WTC11 (cell line): Measurements from ENCODE around the gene GALNT2. TPM values are rescaled to one million over a fixed set of nuclear protein-coding genes. Genes with fewer than 3 reads are reported as not detected.

Experiments used
- ATAC-seq: fragments of 200-7000 bp; cut with Tn5 transposase; 2 replicates; pipeline ENCODE4 v1.10.0; 2021; ENCODE audit warnings: mild to moderate bottlenecking, moderate library complexity
- CTCF ChIA-PET: fragments of 300-600 bp; sonication (Branson Sonifier 250); formaldehyde crosslinking; loops from one replicate; lab custom pipeline; 2021; ENCODE audit warnings: antibody characterized with exemption; lab: Charles Lee
- POLR2A ChIA-PET: fragments of 350-600 bp; sonication (Branson Sonifier 250); formaldehyde crosslinking; loops from one replicate; lab custom pipeline; 2021; ENCODE audit warnings: antibody characterized with exemption; lab: Charles Lee
- DNase-seq: peaks from one replicate; pipeline ENCODE4 v3.0.0; 2021; ENCODE audit warnings: low spot score
- H3K27ac Mint-ChIP-seq: 2 replicates; pipeline ENCODE4 v1.8.0; 2021; ENCODE audit warnings: mixed read lengths
- H3K27me3 Mint-ChIP-seq: 2 replicates; pipeline ENCODE4 v1.8.0; 2021; ENCODE audit warnings: low read depth, mild to moderate bottlenecking, moderate library complexity, mixed read lengths
- H3K36me3 Mint-ChIP-seq: 2 replicates; pipeline ENCODE4 v1.8.0; 2021; ENCODE audit warnings: mixed read lengths
- H3K4me1 Mint-ChIP-seq: 2 replicates; pipeline ENCODE4 v1.8.0; 2022; ENCODE audit warnings: mixed read lengths
- H3K4me3 Mint-ChIP-seq: 2 replicates; pipeline ENCODE4 v1.8.0; 2021; ENCODE audit warnings: mild to moderate bottlenecking, moderate library complexity, mixed read lengths
- H3K9me3 Mint-ChIP-seq: 2 replicates; pipeline ENCODE4 v1.8.0; 2021; ENCODE audit warnings: mixed read lengths
- ATF6 ChIP-seq: sonication (generic); formaldehyde crosslinking; IDR thresholded peaks from 2 replicates; pipeline ENCODE4 v1.8.1; 2023; ENCODE audit warnings: mild to moderate bottlenecking, missing genetic modification reagents
- CREM ChIP-seq: sonication (generic); formaldehyde crosslinking; IDR thresholded peaks from 2 replicates; pipeline ENCODE4 v1.8.1; 2022; ENCODE audit warnings: mild to moderate bottlenecking, missing genetic modification reagents, moderate library complexity
- CTCF ChIP-seq: fragments of 200-600 bp; IDR thresholded peaks from 2 replicates; pipeline ENCODE4 v1.8.0; 2022; ENCODE audit warnings: antibody characterized with exemption
- ELF4 ChIP-seq: sonication (generic); formaldehyde crosslinking; IDR thresholded peaks from 2 replicates; pipeline ENCODE4 v1.8.1; 2022; ENCODE audit warnings: low read depth, mild to moderate bottlenecking, moderate library complexity, missing genetic modification reagents
- FOXJ3 ChIP-seq: sonication (generic); formaldehyde crosslinking; IDR thresholded peaks from 2 replicates; pipeline ENCODE4 v1.9.0; 2021; ENCODE audit warnings: missing genetic modification reagents, mild to moderate bottlenecking, borderline replicate concordance
- GABPB1 ChIP-seq: sonication (generic); formaldehyde crosslinking; IDR thresholded peaks from 2 replicates; pipeline ENCODE4 v1.8.1; 2023; ENCODE audit warnings: mild to moderate bottlenecking, missing genetic modification reagents
- GTF2I ChIP-seq: fragments of 250-450 bp; sonication (Bioruptor Pico); conservative IDR thresholded peaks from 2 replicates; pipeline ENCODE4 v1.4.0; 2021; ENCODE audit warnings: mild to moderate bottlenecking
- HMGA2 ChIP-seq: fragments of 250-450 bp; sonication (Bioruptor Pico); IDR thresholded peaks from 2 replicates; pipeline ENCODE4 v1.4.0; 2021; ENCODE audit warnings: mild to moderate bottlenecking, moderate library complexity
- IRF2 ChIP-seq: sonication (generic); formaldehyde crosslinking; IDR thresholded peaks from 2 replicates; pipeline ENCODE4 v1.8.0; 2022; ENCODE audit warnings: low read depth, missing genetic modification reagents, borderline replicate concordance
- JAZF1 ChIP-seq: fragments of 250-450 bp; sonication (Bioruptor Pico); IDR thresholded peaks from 2 replicates; pipeline ENCODE4 v1.9.0; 2021; ENCODE audit warnings: moderate library complexity, mild to moderate bottlenecking, inconsistent platforms
- KAT7 ChIP-seq: sonication (generic); formaldehyde crosslinking; IDR thresholded peaks from 2 replicates; pipeline ENCODE4 v1.8.1; 2023; ENCODE audit warnings: missing genetic modification reagents, mild to moderate bottlenecking, borderline replicate concordance
- MYBL2 ChIP-seq: sonication (generic); formaldehyde crosslinking; IDR thresholded peaks from 2 replicates; pipeline ENCODE4 v1.8.1; 2023; ENCODE audit warnings: mild to moderate bottlenecking, moderate library complexity, missing genetic modification reagents
- NR1H2 ChIP-seq: sonication (generic); formaldehyde crosslinking; IDR thresholded peaks from 2 replicates; pipeline ENCODE4 v1.9.0; 2021; ENCODE audit warnings: mild to moderate bottlenecking, moderate library complexity, missing genetic modification reagents
- OVOL2 ChIP-seq: fragments of 250-450 bp; sonication (Bioruptor Pico); IDR thresholded peaks from 2 replicates; pipeline ENCODE4 v1.9.0; 2021; ENCODE audit warnings: mild to moderate bottlenecking, borderline replicate concordance
- PRRX2 ChIP-seq: fragments of 250-450 bp; sonication (Bioruptor Pico); IDR thresholded peaks from 2 replicates; pipeline ENCODE4 v1.8.0; 2021; ENCODE audit warnings: mild to moderate bottlenecking
- SMAD4 ChIP-seq: sonication (generic); formaldehyde crosslinking; IDR thresholded peaks from 2 replicates; pipeline ENCODE4 v1.8.0; 2022; ENCODE audit warnings: mild to moderate bottlenecking, missing genetic modification reagents
- TCF7 ChIP-seq: sonication (generic); formaldehyde crosslinking; IDR thresholded peaks from 2 replicates; pipeline ENCODE4 v1.8.0; 2022; ENCODE audit warnings: mild to moderate bottlenecking, low read depth, missing genetic modification reagents, moderate library complexity
- TEAD4 ChIP-seq: sonication (generic); formaldehyde crosslinking; IDR thresholded peaks from 2 replicates; pipeline ENCODE4 v1.8.0; 2022; ENCODE audit warnings: mild to moderate bottlenecking, missing genetic modification reagents
- USF1 ChIP-seq: sonication (generic); formaldehyde crosslinking; IDR thresholded peaks from 2 replicates; pipeline ENCODE4 v1.8.0; 2022; ENCODE audit warnings: mild to moderate bottlenecking, missing genetic modification reagents
- ZNF263 ChIP-seq: sonication (generic); formaldehyde crosslinking; IDR thresholded peaks from 2 replicates; pipeline ENCODE4 v1.8.1; 2022; ENCODE audit warnings: low read depth, mild to moderate bottlenecking, moderate library complexity, missing genetic modification reagents
- ZNF317 ChIP-seq: sonication (generic); formaldehyde crosslinking; IDR thresholded peaks from 2 replicates; pipeline ENCODE4 v1.8.1; 2023; ENCODE audit warnings: low read depth, mild to moderate bottlenecking, moderate library complexity, missing genetic modification reagents, borderline replicate concordance
- ZNF416 ChIP-seq: fragments of 250-450 bp; sonication (Bioruptor Pico); IDR thresholded peaks from 2 replicates; pipeline ENCODE4 v1.9.0; 2021; ENCODE audit warnings: mild to moderate bottlenecking, inconsistent platforms
- total RNA-seq: library from RNA; stranded (reverse); gene quantifications from 3 replicates; pipeline ENCODE4 v1.2.3, GENCODE V29; 2021
- TF ChIP-seq, protein P1 (sequence below): sonication (generic); formaldehyde crosslinking; IDR thresholded peaks from 2 replicates; pipeline ENCODE4 v1.8.0; 2023; ENCODE audit warnings: missing genetic modification reagents, mild to moderate bottlenecking, borderline replicate concordance
- TF ChIP-seq, protein P2 (sequence below): fragments of 250-450 bp; sonication (Bioruptor Pico); IDR thresholded peaks from 2 replicates; pipeline ENCODE4 v1.8.0; 2021; ENCODE audit warnings: mild to moderate bottlenecking
- TF ChIP-seq, protein P3 (sequence below): sonication (generic); formaldehyde crosslinking; IDR thresholded peaks from 2 replicates; pipeline ENCODE4 v1.8.1; 2023; ENCODE audit warnings: mild to moderate bottlenecking, missing genetic modification reagents, moderate library complexity
- TF ChIP-seq, protein P4 (sequence below): fragments of 250-450 bp; sonication (Bioruptor Pico); IDR thresholded peaks from 2 replicates; pipeline ENCODE4 v1.9.0; 2021; ENCODE audit warnings: moderate library complexity, mild to moderate bottlenecking, inconsistent platforms, borderline replicate concordance

Gene GALNT2
- total RNA-seq, 1 experiment from 2014 or later, result 74.8 TPM

- no peak for TF ChIP-seq ATF6 (CRISPR knock-in tag)
- TF ChIP-seq ELF4 (CRISPR knock-in tag), result no peak
- no peak for TF ChIP-seq HMGA2 (CRISPR knock-in tag)
- TF ChIP-seq OVOL2 (CRISPR knock-in tag), result no peak
- TF ChIP-seq MYBL2 (CRISPR knock-in tag), result no peak
- TF ChIP-seq, protein P1, sequence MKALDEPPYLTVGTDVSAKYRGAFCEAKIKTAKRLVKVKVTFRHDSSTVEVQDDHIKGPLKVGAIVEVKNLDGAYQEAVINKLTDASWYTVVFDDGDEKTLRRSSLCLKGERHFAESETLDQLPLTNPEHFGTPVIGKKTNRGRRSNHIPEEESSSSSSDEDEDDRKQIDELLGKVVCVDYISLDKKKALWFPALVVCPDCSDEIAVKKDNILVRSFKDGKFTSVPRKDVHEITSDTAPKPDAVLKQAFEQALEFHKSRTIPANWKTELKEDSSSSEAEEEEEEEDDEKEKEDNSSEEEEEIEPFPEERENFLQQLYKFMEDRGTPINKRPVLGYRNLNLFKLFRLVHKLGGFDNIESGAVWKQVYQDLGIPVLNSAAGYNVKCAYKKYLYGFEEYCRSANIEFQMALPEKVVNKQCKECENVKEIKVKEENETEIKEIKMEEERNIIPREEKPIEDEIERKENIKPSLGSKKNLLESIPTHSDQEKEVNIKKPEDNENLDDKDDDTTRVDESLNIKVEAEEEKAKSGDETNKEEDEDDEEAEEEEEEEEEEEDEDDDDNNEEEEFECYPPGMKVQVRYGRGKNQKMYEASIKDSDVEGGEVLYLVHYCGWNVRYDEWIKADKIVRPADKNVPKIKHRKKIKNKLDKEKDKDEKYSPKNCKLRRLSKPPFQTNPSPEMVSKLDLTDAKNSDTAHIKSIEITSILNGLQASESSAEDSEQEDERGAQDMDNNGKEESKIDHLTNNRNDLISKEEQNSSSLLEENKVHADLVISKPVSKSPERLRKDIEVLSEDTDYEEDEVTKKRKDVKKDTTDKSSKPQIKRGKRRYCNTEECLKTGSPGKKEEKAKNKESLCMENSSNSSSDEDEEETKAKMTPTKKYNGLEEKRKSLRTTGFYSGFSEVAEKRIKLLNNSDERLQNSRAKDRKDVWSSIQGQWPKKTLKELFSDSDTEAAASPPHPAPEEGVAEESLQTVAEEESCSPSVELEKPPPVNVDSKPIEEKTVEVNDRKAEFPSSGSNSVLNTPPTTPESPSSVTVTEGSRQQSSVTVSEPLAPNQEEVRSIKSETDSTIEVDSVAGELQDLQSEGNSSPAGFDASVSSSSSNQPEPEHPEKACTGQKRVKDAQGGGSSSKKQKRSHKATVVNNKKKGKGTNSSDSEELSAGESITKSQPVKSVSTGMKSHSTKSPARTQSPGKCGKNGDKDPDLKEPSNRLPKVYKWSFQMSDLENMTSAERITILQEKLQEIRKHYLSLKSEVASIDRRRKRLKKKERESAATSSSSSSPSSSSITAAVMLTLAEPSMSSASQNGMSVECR (CRISPR knock-in tag), result no peak
- TF ChIP-seq IRF2, result no peak
- no peak for TF ChIP-seq FOXJ3 (CRISPR knock-in tag)
- TF ChIP-seq, all 79 proteins: peak for 0
Observed at GRCh38 chr1:230079199-230080024, 12.4 kb downstream of the GALNT2 start (continued).

GRCh38 chr1:230080822-230081221, 13.8 kb downstream of the GALNT2 start:
- H3K4me1 Mint-ChIP-seq, result peaks cover 47% of the 10 kb centered on the region
- no peak overlapping the region for H3K4me3 Mint-ChIP-seq
- H3K9me3 Mint-ChIP-seq, result peaks cover 14% of the 10 kb centered on the region
- peaks cover 18% of the 10 kb centered on the region for H3K36me3 Mint-ChIP-seq
- ChIA-PET POLR2A (no interaction called here), CTCF (no interaction called here)
- no peak overlapping the region for H3K27ac Mint-ChIP-seq
- TF ChIP-seq ZNF317 (CRISPR knock-in tag) (no peak), CTCF (no peak), PRRX2 (CRISPR knock-in tag) (no peak), ZNF416 (CRISPR knock-in tag) (no peak), GABPB1 (CRISPR knock-in tag) (no peak), GTF2I (CRISPR knock-in tag) (no peak), ZNF263 (CRISPR knock-in tag) (no peak), JAZF1 (CRISPR knock-in tag) (no peak), NR1H2 (no peak), OVOL2 (CRISPR knock-in tag) (no peak), TCF7 (no peak), CREM (CRISPR knock-in tag) (no peak), SMAD4 (CRISPR knock-in tag) (no peak), KAT7 (no peak), USF1 (CRISPR knock-in tag) (no peak), TEAD4 (no peak)
- TF ChIP-seq, protein P2, sequence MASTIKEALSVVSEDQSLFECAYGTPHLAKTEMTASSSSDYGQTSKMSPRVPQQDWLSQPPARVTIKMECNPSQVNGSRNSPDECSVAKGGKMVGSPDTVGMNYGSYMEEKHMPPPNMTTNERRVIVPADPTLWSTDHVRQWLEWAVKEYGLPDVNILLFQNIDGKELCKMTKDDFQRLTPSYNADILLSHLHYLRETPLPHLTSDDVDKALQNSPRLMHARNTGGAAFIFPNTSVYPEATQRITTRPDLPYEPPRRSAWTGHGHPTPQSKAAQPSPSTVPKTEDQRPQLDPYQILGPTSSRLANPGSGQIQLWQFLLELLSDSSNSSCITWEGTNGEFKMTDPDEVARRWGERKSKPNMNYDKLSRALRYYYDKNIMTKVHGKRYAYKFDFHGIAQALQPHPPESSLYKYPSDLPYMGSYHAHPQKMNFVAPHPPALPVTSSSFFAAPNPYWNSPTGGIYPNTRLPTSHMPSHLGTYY (CRISPR knock-in tag), result no peak
- TF ChIP-seq, protein P3, sequence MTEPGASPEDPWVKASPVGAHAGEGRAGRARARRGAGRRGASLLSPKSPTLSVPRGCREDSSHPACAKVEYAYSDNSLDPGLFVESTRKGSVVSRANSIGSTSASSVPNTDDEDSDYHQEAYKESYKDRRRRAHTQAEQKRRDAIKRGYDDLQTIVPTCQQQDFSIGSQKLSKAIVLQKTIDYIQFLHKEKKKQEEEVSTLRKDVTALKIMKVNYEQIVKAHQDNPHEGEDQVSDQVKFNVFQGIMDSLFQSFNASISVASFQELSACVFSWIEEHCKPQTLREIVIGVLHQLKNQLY (CRISPR knock-in tag), result no peak
- TF ChIP-seq, protein P4, sequence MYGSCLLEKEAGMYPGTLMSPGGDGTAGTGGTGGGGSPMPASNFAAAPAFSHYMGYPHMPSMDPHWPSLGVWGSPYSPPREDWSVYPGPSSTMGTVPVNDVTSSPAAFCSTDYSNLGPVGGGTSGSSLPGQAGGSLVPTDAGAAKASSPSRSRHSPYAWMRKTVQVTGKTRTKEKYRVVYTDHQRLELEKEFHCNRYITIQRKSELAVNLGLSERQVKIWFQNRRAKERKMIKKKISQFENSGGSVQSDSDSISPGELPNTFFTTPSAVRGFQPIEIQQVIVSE (CRISPR knock-in tag), result no peak
- peaks cover 3% of the 10 kb centered on the region; the same call in 1 of the 2 replicates for H3K27me3 Mint-ChIP-seq
- ATAC-seq (no peak), DNase-seq (no peak)
